SK-N-MC (cell line): ENCODE measurements around the gene LRRC8B.
"Not testable (repeated sequence)": the region's sequence is repeated elsewhere in the genome, so short reads cannot be mapped to it uniquely, and the experiment has no call there.

ENCODE experiments used
- DNase-seq: peaks from one replicate; pipeline ENCODE4 v3.0.0-alpha.2; 2011; ENCODE audit warnings: low read depth, low spot score
- H3K27ac ChIP-seq: fragments of 200-600 bp; sonication (generic); 2 replicates; pipeline ENCODE4 v1.5.1; 2016; ENCODE audit warnings: mixed run types
- H3K36me3 ChIP-seq: fragments of 200-600 bp; sonication (generic); 2 replicates; pipeline ENCODE4 v1.6.1; 2017; ENCODE audit warnings: antibody characterized with exemption, low read length, mixed read lengths; ENCODE audit not compliant: insufficient read depth
- H3K4me3 ChIP-seq: fragments of 200-600 bp; sonication (generic); 2 replicates; pipeline ENCODE4 v1.5.1; 2016
- H3K9ac ChIP-seq: fragments of 200-600 bp; sonication (generic); 2 replicates; pipeline ENCODE4 v1.8.0; 2017; ENCODE audit warnings: mixed run types, mixed read lengths; ENCODE audit not compliant: insufficient read length
- H3K9me3 ChIP-seq: fragments of 200-600 bp; sonication (generic); 2 replicates; pipeline ENCODE4 v1.6.1; 2017; ENCODE audit warnings: low read depth, mild to moderate bottlenecking, antibody characterized with exemption, low read length, moderate library complexity, mixed read lengths
- EZH2 ChIP-seq: fragments of 200-600 bp; sonication (generic); IDR thresholded peaks from one replicate; pipeline ENCODE4 v1.6.1; 2017; ENCODE audit warnings: antibody characterized with exemption
- FOXP2 ChIP-seq: optimal IDR thresholded peaks from 2 replicates; pipeline ENCODE3; 2011; ENCODE audit warnings: mild to moderate bottlenecking, moderate library complexity; ENCODE audit not compliant: insufficient read depth; ENCODE audit errors: extremely low read length, control extremely low read depth
- POLR2AphosphoS5 ChIP-seq: IDR thresholded peaks from 2 replicates; pipeline ENCODE4 v1.6.1; 2012; ENCODE audit warnings: mild to moderate bottlenecking, low read depth, low read length, borderline replicate concordance

Gene LRRC8B

GRCh38 chr1:89580036-89580435, 55.4 kb downstream of the LRRC8B start:
- TF ChIP-seq EZH2 (no peak), FOXP2 (no peak), POLR2AphosphoS5 (no peak)
- no peak for DNase-seq
- Histone ChIP-seq H3K9me3 (no peaks in the 10 kb centered on the region), H3K36me3 (peaks cover 13% of the 10 kb centered on the region), H3K4me3 (no peak overlapping the region), H3K9ac (no peak overlapping the region), H3K27ac (no peak overlapping the region)

- Histone ChIP-seq H3K36me3 (peaks cover 13% of the 10 kb centered on the region), H3K9ac (no peak overlapping the region), H3K27ac (no peak overlapping the region), H3K9me3 (no peaks in the 10 kb centered on the region), H3K4me3 (no peak overlapping the region)
- no peak for TF ChIP-seq FOXP2
- no peak for TF ChIP-seq EZH2
- TF ChIP-seq POLR2AphosphoS5 = no peak
- DNase-seq = no peak
Observed at GRCh38 chr1:89581859-89582258, 57.2 kb downstream of the LRRC8B start.

GRCh38 chr1:89582571-89582970, 57.9 kb downstream of the LRRC8B start:
- no peak for TF ChIP-seq POLR2AphosphoS5
- TF ChIP-seq EZH2 = no peak
- no peak for TF ChIP-seq FOXP2
- H3K27ac ChIP-seq = no peak overlapping the region
- DNase-seq = no peak
- H3K9me3 ChIP-seq = no peaks in the 10 kb centered on the region
- peaks cover 13% of the 10 kb centered on the region for H3K36me3 ChIP-seq
- H3K9ac ChIP-seq = no peak overlapping the region
- no peak overlapping the region for H3K4me3 ChIP-seq

GRCh38 chr1:89584211-89584610, 59.6 kb downstream of the LRRC8B start:
- H3K36me3 ChIP-seq = peaks cover 13% of the 10 kb centered on the region
- no peak for DNase-seq
- H3K9ac ChIP-seq = no peak overlapping the region
- no peak overlapping the region for H3K4me3 ChIP-seq
- TF ChIP-seq EZH2 (no peak), POLR2AphosphoS5 (no peak), FOXP2 (no peak)
- no peaks in the 10 kb centered on the region for H3K9me3 ChIP-seq
- no peak overlapping the region for H3K27ac ChIP-seq

GRCh38 chr1:89584781-89585180, 60.2 kb downstream of the LRRC8B start:
- Histone ChIP-seq H3K9ac (no peak overlapping the region), H3K9me3 (no peaks in the 10 kb centered on the region), H3K27ac (no peak overlapping the region), H3K36me3 (peaks cover 13% of the 10 kb centered on the region), H3K4me3 (no peak overlapping the region)
- no peak for DNase-seq
- TF ChIP-seq POLR2AphosphoS5 (no peak), EZH2 (no peak)

- Histone ChIP-seq H3K36me3 (peaks cover 12% of the 10 kb centered on the region), H3K27ac (no peak overlapping the region), H3K9me3 (no peaks in the 10 kb centered on the region), H3K4me3 (no peak overlapping the region), H3K9ac (no peak overlapping the region)
- no peak for DNase-seq
- TF ChIP-seq EZH2 (no peak), POLR2AphosphoS5 (no peak)
Observed at GRCh38 chr1:89587729-89588161, 63.1 kb downstream of the LRRC8B start.

- TF ChIP-seq EZH2 = no peak
- TF ChIP-seq FOXP2 = no peak
- no peak for TF ChIP-seq POLR2AphosphoS5
- DNase-seq = no peak
- H3K9me3 ChIP-seq = no peaks in the 10 kb centered on the region
- H3K4me3 ChIP-seq = no peak overlapping the region
- H3K36me3 ChIP-seq = peaks cover 4% of the 10 kb centered on the region; the same call in 1 of the 2 replicates
- H3K27ac ChIP-seq = no peak overlapping the region
- no peak overlapping the region for H3K9ac ChIP-seq
Observed at GRCh38 chr1:89588480-89588879, 63.9 kb downstream of the LRRC8B start.

GRCh38 chr1:89589515-89589914, 64.9 kb downstream of the LRRC8B start:
- no peak for DNase-seq
- Histone ChIP-seq H3K9ac (no peak overlapping the region), H3K27ac (no peak overlapping the region), H3K4me3 (no peak overlapping the region), H3K9me3 (no peaks in the 10 kb centered on the region), H3K36me3 (no peaks in the 10 kb centered on the region)
- no peak for TF ChIP-seq POLR2AphosphoS5
- TF ChIP-seq FOXP2 = no peak
- no peak for TF ChIP-seq EZH2

- Histone ChIP-seq H3K4me3 (no peak overlapping the region), H3K9me3 (no peaks in the 10 kb centered on the region), H3K27ac (no peak overlapping the region), H3K36me3 (no peaks in the 10 kb centered on the region), H3K9ac (no peak overlapping the region)
- no peak for DNase-seq
- TF ChIP-seq POLR2AphosphoS5 = no peak
- TF ChIP-seq EZH2 = no peak
- TF ChIP-seq FOXP2 = no peak
Observed at GRCh38 chr1:89590341-89591080, 65.9 kb downstream of the LRRC8B start.

GRCh38 chr1:89592861-89593302, 68.3 kb downstream of the LRRC8B start:
- not testable (repeated sequence) for H3K36me3 ChIP-seq, H3K9me3 ChIP-seq, H3K9ac ChIP-seq, H3K27ac ChIP-seq, H3K4me3 ChIP-seq, DNase-seq
